Choroid plexus epithelial cell (primary cell): ENCODE results near the gene DNAJC18.
A peak's percentile ranks its signal among the peaks of the same experiment; 100 is the strongest.

ENCODE experiments used
- DNase-seq: peaks from one replicate; pipeline ENCODE4 v3.0.0-alpha.2; 2010; ENCODE audit warnings: low read depth
- H3K4me3 ChIP-seq: 2 replicates; pipeline ENCODE4 v1.5.1; 2011; ENCODE audit warnings: low read depth, mild to moderate bottlenecking, control low read depth, low read length, moderate library complexity
- CTCF ChIP-seq: conservative IDR thresholded peaks from 2 replicates; pipeline ENCODE4 v1.5.1; 2011; ENCODE audit warnings: low read depth, mild to moderate bottlenecking, control low read depth, inconsistent platforms, low read length, moderate library complexity

DNAJC18 gene

GRCh38 chr5:139475865-139476617, 36.7 kb upstream of the DNAJC18 start:
- no peak for DNase-seq
- H3K4me3 ChIP-seq = no peak overlapping the region
- no peak for TF ChIP-seq CTCF

- H3K4me3 ChIP-seq = no peak overlapping the region
- TF ChIP-seq CTCF = no peak
- DNase-seq = peak; percentile 83
These were observed 35.8 kb upstream of the DNAJC18 start for GRCh38 chr5:139474890-139475791.

GRCh38 chr5:139473565-139473964, 34.2 kb upstream of the DNAJC18 start:
- no peak for TF ChIP-seq CTCF
- DNase-seq = no peak
- no peak overlapping the region for H3K4me3 ChIP-seq

DNA sequence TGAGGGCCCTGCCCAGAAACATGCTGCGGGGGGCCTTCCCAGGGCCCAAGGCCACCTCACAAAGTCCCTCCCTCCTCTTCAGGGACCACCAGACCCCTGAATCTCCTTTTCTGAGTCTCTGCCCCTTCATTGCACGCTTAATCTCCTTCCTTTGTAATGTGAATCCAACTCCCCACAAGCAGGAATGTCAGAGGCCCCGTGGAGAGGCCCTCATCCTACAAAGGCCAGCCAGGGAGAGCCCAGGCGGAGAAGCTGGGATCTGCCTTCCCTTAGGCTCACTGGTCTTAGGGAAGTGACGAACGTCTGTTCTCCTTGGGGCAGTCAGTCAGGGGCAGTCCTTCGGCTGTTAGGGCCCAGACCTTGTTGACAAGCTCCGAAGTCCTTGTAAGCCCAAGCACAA, 33.8 kb upstream of the DNAJC18 start:
- no peak overlapping the region for H3K4me3 ChIP-seq
- no peak for TF ChIP-seq CTCF
- DNase-seq = peak; percentile 17

DNA sequence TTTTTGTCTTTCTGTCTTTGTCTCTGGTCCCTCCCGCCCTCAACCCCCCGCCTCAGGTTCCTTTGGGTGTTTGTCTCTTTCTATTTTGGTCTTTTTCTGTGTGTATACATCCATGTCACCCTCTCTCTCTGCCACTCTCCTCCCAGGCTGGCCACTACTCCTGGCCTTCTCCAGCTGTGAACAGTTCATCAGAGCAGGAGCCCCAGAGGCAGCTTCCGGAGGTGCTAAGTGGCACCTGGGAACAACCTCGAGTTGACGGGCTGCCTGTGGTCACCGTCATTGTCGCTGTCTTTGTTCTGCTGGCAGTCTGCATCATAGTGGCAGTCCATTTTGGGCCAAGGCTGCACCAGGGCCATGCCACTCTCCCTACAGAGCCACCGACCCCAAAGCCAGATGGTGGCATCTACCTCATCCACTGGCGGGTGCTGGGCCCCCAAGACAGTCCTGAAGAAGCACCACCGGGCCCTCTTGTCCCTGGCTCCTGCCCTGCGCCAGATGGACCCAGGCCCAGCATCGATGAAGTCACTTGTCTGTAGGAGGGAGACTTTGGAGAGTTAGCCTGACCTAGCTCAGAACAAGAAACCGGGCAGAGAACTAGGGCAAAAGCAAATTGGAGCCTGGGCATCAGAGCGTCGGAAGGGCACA, 33.2 kb upstream of the DNAJC18 start:
- TF ChIP-seq CTCF = no peak
- no peak overlapping the region for H3K4me3 ChIP-seq
- DNase-seq = no peak

- TF ChIP-seq CTCF = no peak
- no peak within 1 kb of the TSS for H3K4me3 ChIP-seq
- DNase-seq = no peak
These were observed 31.5 kb upstream of the DNAJC18 start, which contains the start of gene SMIM33 for GRCh38 chr5:139470821-139471300. Gene SMIM33, plus strand, starts transcription at chr5:139471004. Its CDS starts 118 bp downstream, at chr5:139471122.
